ENCODE results near the gene POLR1A.

DNA sequence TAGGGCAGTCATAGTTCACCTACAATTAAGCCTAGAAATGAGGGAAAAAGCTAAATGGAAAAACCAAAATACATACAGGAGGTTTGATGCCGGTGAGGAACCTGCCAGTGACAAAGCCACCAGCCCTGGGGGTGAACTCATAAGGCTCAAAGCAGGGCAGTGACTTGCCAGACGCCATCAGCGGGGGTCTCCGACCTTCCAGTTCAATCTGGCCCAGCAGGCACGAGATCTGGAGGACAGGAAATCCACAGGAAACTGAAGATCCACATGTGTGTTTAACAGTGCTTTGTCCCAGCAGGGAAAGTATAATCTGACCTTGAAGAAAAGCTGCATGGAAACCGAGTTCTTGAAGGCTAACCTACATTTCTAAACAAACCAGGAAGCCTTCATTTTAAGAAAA lies 60.1 kb downstream of the POLR1A start:
- TF ChIP-seq ZFP30 (CRISPR knock-in tag; IDR thresholded peaks at IDR 0.05) (no peak), ZFP3 (CRISPR knock-in tag; IDR thresholded peaks at IDR 0.05) (no peak), TOX (CRISPR knock-in tag; IDR thresholded peaks at IDR 0.05; ENCODE audit: borderline replicate concordance) (no peak), ISL1 (CRISPR knock-in tag; IDR thresholded peaks at IDR 0.05) (no peak), TCF4 (CRISPR knock-in tag; IDR thresholded peaks at IDR 0.05; ENCODE audit: borderline replicate concordance) (no peak)
- TF ChIP-seq, protein P1, sequence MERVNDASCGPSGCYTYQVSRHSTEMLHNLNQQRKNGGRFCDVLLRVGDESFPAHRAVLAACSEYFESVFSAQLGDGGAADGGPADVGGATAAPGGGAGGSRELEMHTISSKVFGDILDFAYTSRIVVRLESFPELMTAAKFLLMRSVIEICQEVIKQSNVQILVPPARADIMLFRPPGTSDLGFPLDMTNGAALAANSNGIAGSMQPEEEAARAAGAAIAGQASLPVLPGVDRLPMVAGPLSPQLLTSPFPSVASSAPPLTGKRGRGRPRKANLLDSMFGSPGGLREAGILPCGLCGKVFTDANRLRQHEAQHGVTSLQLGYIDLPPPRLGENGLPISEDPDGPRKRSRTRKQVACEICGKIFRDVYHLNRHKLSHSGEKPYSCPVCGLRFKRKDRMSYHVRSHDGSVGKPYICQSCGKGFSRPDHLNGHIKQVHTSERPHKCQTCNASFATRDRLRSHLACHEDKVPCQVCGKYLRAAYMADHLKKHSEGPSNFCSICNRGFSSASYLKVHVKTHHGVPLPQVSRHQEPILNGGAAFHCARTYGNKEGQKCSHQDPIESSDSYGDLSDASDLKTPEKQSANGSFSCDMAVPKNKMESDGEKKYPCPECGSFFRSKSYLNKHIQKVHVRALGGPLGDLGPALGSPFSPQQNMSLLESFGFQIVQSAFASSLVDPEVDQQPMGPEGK (CRISPR knock-in tag; IDR thresholded peaks at IDR 0.05; ENCODE audit: borderline replicate concordance): no peak
- TF ChIP-seq, protein P2, sequence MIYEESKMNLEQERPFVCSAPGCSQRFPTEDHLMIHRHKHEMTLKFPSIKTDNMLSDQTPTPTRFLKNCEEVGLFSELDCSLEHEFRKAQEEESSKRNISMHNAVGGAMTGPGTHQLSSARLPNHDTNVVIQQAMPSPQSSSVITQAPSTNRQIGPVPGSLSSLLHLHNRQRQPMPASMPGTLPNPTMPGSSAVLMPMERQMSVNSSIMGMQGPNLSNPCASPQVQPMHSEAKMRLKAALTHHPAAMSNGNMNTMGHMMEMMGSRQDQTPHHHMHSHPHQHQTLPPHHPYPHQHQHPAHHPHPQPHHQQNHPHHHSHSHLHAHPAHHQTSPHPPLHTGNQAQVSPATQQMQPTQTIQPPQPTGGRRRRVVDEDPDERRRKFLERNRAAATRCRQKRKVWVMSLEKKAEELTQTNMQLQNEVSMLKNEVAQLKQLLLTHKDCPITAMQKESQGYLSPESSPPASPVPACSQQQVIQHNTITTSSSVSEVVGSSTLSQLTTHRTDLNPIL (CRISPR knock-in tag; IDR thresholded peaks at IDR 0.05; ENCODE audit: low read depth): no peak
- TF ChIP-seq, protein P3, sequence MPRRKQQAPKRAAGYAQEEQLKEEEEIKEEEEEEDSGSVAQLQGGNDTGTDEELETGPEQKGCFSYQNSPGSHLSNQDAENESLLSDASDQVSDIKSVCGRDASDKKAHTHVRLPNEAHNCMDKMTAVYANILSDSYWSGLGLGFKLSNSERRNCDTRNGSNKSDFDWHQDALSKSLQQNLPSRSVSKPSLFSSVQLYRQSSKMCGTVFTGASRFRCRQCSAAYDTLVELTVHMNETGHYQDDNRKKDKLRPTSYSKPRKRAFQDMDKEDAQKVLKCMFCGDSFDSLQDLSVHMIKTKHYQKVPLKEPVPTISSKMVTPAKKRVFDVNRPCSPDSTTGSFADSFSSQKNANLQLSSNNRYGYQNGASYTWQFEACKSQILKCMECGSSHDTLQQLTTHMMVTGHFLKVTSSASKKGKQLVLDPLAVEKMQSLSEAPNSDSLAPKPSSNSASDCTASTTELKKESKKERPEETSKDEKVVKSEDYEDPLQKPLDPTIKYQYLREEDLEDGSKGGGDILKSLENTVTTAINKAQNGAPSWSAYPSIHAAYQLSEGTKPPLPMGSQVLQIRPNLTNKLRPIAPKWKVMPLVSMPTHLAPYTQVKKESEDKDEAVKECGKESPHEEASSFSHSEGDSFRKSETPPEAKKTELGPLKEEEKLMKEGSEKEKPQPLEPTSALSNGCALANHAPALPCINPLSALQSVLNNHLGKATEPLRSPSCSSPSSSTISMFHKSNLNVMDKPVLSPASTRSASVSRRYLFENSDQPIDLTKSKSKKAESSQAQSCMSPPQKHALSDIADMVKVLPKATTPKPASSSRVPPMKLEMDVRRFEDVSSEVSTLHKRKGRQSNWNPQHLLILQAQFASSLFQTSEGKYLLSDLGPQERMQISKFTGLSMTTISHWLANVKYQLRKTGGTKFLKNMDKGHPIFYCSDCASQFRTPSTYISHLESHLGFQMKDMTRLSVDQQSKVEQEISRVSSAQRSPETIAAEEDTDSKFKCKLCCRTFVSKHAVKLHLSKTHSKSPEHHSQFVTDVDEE (CRISPR knock-in tag; IDR thresholded peaks at IDR 0.05): no peak
- TF ChIP-seq, protein P4, sequence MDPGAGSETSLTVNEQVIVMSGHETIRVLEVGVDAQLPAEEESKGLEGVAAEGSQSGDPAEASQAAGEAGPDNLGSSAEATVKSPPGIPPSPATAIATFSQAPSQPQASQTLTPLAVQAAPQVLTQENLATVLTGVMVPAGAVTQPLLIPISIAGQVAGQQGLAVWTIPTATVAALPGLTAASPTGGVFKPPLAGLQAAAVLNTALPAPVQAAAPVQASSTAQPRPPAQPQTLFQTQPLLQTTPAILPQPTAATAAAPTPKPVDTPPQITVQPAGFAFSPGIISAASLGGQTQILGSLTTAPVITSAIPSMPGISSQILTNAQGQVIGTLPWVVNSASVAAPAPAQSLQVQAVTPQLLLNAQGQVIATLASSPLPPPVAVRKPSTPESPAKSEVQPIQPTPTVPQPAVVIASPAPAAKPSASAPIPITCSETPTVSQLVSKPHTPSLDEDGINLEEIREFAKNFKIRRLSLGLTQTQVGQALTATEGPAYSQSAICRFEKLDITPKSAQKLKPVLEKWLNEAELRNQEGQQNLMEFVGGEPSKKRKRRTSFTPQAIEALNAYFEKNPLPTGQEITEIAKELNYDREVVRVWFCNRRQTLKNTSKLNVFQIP (CRISPR knock-in tag; IDR thresholded peaks at IDR 0.05; ENCODE audit: borderline replicate concordance, low read depth): no peak

Measured in SK-N-SH treated with all-trans-retinoic acid at 6 μM for 48 hours (cell line).